ENCODE results near the gene CRACR2B.

The CRACR2B gene

GRCh38 chr11:870127-870413 lies 42.4 kb downstream of the CRACR2B start:
- no peak for DNase-seq

GRCh38 chr11:870418-870817 lies 42.7 kb downstream of the CRACR2B start:
- DNase-seq: no peak

- DNase-seq: no peak
These were observed 43.8 kb downstream of the CRACR2B start for GRCh38 chr11:871472-871871.

GRCh38 chr11:872799-873198 lies 45.1 kb downstream of the CRACR2B start:
- DNase-seq: no peak

- DNase-seq: no peak
These were observed 46.0 kb downstream of the CRACR2B start for GRCh38 chr11:873706-874105.

- DNase-seq: no peak
These were observed 47.5 kb downstream of the CRACR2B start for GRCh38 chr11:875203-875602.

- no peak for DNase-seq
These were observed 48.1 kb downstream of the CRACR2B start for GRCh38 chr11:875769-876301.

GRCh38 chr11:876545-876944 lies 48.8 kb downstream of the CRACR2B start:
- peak; percentile 14 for DNase-seq

GRCh38 chr11:877565-877964 lies 49.8 kb downstream of the CRACR2B start:
- DNase-seq: no peak

- DNase-seq: no peak
These were observed 52.7 kb downstream of the CRACR2B start for GRCh38 chr11:880447-880846.
